HG02884 (cell line): Measurements from ENCODE around the gene SCYGR4.
"Not testable (repeated sequence)": the region's sequence is repeated elsewhere in the genome, so short reads cannot be mapped to it uniquely, and the experiment has no call there.

Experiments used
- ATAC-seq: cut with Tn5 transposase; IDR thresholded peaks from one replicate; pipeline ENCODE4 v1.9.1; 2021; ENCODE audit warnings: mild to moderate bottlenecking, moderate library complexity; ENCODE audit not compliant: unreplicated experiment

Gene SCYGR4

DNA sequence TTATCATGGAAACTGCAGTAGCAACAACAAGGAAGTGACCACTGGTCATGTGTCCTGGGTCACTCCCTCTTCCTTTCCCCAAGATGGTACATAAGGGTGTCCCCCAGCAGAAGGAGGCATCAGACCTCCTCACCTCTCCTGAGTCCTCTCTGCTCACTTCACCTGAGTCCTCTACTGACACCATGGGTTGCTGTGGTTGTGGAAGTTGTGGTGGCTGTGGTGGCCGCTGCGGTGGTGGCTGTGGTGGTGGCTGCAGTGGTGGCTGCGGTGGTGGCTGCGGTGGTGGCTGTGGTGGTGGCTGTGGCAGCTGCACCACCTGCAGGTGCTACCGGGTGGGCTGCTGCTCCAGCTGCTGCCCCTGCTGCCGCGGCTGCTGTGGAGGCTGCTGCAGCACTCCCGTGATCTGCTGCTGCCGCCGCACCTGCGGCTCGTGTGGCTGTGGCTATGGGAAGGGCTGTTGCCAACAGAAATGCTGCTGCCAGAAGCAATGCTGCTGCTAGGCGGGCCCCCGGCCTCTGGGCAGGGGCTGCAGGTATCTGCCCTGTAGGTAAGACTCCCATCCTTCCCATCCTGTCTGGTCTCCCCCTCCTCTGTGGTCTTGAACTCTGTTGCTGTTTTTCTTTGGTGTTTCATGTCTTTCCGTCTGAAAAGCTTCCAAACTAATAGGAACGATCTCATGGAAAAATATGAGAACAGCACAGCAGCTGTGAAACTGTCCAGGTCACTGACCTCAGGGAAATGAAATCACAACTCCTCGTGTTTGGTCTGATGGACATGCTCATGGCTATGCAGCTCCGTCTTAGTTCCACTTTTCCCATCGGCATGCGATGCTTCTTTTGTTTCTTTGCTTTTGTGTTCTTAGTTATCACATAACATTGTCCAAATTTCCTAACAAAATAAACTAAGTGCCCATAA, at the start of gene SCYGR4:
TSS of gene SCYGR4 (plus strand) at position 183 of the 915 bp plus-strand sequence. CDS start at position 183, 0 bp downstream.
- no peak for ATAC-seq

DNA sequence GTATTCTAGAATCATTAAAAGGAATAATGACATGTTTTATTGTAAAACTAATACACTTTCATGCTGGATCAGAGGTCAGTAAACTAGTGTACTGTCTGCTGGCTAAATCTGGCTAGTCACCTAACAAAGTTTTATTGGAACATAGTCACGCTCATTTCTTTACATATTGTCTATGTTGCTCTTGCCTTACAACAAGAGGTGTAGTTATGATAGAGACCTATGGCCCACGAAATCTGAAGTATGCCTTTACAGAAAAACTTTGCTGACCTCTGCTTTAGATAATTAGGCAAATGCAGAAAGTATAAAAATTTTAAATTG, 48.5 kb upstream of the SCYGR4 start:
- ATAC-seq: no peak

- ATAC-seq: no peak
Observed at GRCh38 chr2:227570615-227571014, 46.7 kb upstream of the SCYGR4 start.

- no peak for ATAC-seq
Observed at GRCh38 chr2:227576110-227576509, 41.2 kb upstream of the SCYGR4 start.

GRCh38 chr2:227576812-227577211, 40.5 kb upstream of the SCYGR4 start:
- ATAC-seq: no peak

DNA sequence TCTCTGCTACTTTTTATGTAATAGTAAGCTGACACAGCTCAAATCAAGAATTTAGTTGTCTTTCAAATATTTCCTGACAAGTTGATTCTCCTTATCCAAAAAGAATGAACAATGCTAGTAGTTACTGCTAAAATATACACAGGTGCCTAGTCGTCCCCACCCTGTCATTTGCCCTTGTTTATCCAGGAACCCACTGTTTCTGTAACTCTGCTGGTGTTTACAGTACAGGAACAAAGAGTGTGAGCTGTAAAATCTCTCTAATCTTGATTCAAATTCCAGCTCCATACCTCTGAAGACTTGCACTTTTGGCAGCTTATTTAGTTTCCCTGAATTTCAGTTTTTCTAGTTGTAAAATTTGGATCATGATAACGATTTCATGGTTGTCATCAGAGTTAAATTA, 39.7 kb upstream of the SCYGR4 start:
- no peak for ATAC-seq

DNA sequence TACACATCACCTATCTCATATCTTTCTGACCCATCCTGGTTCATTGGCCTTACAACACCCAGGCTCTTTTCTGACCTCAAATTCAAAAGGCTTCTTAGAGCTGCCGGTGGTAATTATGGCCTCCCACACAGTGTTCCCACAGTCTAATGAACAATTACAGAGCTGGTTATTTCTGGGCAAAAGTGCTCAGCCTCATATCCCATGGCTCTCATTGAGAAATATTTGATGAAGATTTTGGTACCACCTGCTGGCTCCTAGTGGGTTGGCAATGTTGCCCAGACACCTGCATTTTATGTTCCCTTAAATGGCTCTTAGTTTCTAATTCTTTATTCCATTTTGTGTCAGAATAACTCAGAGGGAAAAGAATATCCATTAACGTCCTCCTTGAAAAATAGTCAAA, 38.7 kb upstream of the SCYGR4 start:
- ATAC-seq: no peak

- no peak for ATAC-seq
Observed at GRCh38 chr2:227579791-227580190, 37.5 kb upstream of the SCYGR4 start.

- ATAC-seq: no peak
Observed at GRCh38 chr2:227582369-227582768, 34.9 kb upstream of the SCYGR4 start.

DNA sequence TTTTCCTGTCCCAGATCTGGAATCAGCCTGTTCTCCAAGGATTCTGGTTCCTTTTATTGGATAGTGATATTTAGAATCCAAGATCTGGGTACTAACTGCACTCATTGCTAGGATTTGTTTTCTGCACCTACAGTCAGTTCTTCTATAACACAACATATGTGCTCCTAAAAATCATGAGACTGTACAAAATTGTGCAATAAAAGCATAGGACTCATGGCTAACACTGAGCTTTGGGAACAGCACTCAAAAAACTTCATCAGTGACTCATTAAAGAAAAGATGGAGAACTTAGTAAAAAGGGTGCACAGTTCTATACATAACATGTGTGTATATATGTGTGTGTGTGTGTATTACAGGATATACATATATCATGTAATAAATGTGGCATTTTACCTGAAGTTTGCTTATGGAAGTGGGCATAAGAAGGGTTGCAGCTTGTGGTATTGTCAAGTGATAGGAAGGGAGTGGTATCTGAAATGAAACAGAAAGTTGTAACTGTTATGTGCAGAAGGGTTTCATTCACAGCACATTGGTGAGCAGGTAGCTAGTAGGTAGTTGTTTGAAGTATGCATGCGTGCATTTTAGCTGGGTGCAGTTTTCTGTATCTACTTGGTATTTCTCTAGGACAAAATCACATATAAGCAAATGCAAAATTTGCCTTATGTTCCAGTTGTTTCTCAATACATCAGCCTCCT, 24.5 kb upstream of the SCYGR4 start:
- ATAC-seq: peak; percentile 86

GRCh38 chr2:227595797-227596196, 21.5 kb upstream of the SCYGR4 start:
- no peak for ATAC-seq

DNA sequence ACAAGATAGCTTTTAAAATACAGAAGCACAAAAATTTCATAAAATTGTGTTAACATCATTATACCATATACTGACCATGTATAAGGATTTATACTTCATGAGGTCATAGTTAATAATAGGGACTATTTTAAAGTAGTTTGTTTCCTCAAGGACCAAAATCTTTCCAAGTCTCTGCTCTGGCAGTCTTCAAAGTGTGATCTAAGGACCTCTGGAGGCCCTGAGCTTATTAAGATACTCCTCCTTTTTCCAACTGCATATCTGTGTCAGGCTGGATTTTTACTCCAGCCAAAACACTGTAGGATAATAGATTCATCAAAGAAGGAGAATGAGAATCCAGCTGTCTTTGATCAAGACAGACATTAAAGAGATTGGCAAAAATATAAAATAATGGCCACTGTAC, 20.3 kb upstream of the SCYGR4 start:
- no peak for ATAC-seq

DNA sequence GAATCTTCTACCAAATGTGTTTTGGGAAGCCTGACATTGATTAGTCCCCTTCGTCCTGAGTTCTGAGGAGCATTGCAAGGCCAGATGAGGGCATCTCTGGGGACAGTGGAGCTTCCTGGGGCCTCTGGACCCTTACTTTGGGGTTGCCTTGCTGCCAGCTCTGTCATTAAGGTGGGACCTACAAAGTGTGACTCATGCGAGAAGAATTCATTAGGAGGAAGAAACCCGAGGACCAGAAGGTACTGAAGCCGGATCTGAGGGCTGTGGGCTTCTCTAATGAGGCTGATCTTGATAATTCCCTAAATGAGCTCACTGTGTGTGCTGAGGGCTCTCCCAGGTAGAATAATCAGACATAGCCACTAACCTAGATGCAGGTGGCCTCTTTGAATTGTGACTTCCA, 19.3 kb upstream of the SCYGR4 start:
- no peak for ATAC-seq

- ATAC-seq: not testable (repeated sequence)
Observed at GRCh38 chr2:227598835-227599503, 18.3 kb upstream of the SCYGR4 start, which contains the start of gene SCYGR2. TSS of gene SCYGR2 (plus strand) at chr2:227598893. CDS start at chr2:227598893, 0 bp downstream.

GRCh38 chr2:227602358-227602757, 14.9 kb upstream of the SCYGR4 start:
- no peak for ATAC-seq

- no peak for ATAC-seq
Observed at GRCh38 chr2:227606476-227606875, 10.8 kb upstream of the SCYGR4 start.

DNA sequence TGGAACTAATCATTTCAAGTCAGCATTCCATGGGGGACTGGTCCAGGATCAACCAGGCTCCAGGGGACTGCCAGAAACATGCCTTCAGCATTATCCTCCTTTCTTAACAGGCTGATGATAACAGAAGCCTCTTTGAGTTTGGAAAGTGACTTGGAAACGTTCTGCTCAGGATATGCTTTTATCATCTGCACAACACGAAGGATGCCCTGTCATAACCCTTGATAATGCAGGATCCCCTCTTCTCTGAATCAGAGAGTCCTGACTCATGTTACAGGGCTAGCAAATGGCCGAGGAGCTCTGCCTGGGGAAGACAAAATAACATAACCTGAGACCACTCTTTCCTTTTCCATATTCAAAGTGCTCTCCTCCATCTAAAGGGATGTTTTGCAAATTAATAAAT, 9.4 kb upstream of the SCYGR4 start:
- no peak for ATAC-seq

DNA sequence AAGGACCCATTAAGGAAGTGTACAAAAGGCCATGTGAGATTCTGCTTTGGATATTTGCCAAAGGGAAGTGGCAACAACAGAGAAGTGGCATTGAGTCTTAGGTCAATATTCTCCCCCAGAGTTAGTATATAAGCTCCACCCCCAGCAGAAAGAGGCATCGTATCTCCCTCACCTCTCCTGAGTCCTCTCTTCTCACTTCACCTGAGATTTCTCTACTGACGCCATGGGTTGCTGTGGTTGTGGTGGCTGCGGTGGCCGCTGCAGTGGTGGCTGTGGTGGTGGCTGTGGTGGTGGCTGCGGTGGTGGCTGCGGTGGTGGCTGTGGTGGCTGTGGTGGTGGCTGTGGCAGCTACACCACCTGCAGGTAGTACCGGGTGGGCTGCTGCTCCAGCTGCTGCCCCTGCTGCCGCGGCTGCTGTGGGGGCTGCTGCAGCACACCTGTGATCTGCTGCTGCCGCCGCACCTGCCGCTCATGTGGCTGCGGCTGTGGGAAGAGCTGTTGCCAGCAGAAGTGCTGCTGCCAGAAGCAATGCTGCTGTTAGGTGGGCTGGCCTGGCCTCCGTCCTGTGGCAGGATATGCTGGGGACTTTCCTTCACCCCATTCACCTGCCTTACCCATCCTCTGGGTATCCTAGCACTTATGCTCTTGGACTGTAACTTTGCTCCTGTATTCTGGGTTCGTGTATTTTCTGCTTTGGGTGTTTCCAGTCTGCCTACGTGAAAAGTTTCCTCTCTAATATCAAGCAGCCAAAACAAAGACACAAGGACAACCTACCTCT, 8.5 kb upstream of the SCYGR4 start:
- no peak for ATAC-seq

DNA sequence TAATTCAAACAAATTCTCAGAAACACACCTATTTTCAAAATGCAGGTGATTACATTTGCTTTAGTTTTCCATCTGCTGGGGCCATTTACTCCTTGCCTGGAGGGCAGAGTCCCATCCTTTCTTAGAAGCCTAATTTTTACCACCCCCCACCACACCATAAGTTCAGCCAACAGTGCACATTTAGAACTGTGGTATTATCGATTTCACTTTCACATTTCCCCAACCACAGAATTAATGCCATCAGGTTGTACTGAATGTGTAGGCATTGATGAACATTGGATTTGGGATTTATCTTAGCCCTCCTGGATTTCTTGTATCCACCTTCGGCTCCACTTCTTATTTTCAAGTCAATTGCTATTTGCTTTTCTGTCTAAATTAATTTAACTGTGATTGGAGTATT, 7.2 kb upstream of the SCYGR4 start:
- no peak for ATAC-seq

DNA sequence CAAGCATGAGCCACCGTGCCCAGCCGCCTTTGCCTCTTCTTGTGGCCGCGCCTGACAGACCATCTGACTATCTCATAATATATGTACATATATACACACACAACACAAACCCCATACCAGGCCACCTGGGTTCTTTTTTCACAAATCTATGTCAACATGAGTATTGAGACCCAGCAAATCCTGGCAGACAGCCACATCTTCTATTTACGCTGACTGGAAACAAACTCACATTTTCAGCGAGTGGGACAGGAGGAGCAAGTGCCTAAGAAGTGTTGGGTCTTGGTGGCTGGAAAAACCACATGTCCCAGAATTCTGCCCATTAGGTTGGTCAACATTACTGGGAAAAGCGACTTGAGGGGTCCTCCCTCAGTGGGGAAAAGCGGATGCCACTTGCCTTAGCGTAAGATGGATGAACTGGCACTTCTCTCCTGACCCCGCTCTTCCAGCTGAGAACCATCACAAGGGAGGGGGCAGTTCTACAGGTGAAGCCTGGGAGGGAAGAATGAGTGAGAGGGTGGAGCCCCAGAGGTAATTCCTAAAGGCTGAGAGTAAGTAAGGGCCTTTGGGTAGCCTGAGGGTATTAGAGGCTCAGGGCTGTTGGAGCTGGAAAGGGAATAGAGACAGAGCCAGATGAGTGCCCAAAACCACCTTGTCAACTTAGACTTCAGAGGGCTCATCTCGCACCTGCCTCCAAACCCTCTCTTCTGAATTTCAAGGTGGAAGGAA, 4.6 kb upstream of the SCYGR4 start:
- ATAC-seq: no peak
